Head of caudate nucleus (tissue), 42 donors: ENCODE data around the gene ZBTB37.
"Not testable (repeated sequence)": the region's sequence is repeated elsewhere in the genome, so short reads cannot be mapped to it uniquely, and the experiment has no call there.

Experiments used
- DNase-seq, 42 donors: peaks; one replicate each; pipeline versions ENCODE4 v3.0.0 to v3.0.0-alpha.2; 2020 to 2021; ENCODE audit warnings: mixed read lengths in 7 of 42
- intact Hi-C: fragments of 100-400 bp; cut with DNase I; formaldehyde crosslinking; loops from one replicate; pipeline ENCODE4 v1.15.0; 2022

ZBTB37 gene

DNA sequence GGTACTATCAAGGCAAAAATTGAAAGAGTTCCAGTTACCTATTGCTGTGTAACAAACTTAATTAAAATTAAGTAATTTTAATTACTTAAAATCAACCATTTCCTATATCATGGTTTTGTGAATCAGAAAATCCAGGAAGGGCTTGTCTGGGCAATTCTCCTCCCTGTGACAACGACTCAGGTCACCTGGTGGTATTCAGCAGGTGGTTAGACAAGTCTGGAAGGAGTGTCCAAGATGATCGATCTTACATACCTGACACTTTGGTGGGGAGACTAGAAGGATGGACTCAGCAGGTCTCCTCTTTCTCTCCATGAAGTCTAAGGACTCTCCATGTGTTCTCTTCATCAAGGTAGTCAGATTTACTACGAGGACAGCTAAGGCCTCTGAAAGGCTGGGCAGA is 26.0 kb downstream of the ZBTB37 start:
- intact Hi-C loops, result no loop called here
- DNase-seq, result no peak

DNA sequence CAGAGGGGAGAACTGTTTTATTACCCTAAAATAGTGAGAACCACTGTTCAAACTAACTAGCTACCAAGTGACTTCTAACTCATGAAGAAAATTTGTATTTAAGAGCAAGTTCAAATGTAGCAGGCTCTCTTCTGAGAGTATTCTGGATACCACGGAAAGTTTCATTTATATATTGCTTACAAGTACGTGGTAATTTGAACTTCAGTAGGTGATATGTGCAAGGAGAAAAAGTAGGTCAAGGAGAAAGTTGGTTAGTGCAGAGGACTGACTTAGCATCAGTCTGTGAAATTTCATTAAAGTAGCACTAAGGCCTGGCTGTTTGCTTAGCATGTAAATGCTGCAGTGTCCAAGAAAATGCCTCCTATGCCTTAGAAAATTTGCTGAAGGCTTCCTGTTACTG is 32.2 kb downstream of the ZBTB37 start:
- intact Hi-C loops, result no loop called here
- no peak for DNase-seq

DNA sequence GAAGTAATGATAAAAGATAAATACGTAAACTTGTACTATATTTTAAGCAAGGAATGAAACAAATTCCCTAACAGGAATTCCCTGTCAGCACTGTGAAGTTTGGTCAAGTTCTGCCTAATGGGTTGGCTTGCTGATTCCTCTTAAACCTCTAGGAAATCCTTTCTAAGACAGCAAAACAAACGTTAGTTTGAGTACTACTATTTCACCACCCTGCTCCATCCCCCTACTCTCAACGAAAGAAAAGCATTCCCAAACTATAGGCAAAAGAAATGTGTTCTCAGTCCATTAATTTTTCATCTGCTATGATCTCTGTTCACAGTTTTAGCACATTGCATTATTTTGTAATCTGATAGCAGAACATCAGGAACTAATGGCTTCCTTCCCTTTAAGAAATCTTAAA is 32.8 kb downstream of the ZBTB37 start:
- DNase-seq, result no peak
- intact Hi-C loops, result no loop called here

DNA sequence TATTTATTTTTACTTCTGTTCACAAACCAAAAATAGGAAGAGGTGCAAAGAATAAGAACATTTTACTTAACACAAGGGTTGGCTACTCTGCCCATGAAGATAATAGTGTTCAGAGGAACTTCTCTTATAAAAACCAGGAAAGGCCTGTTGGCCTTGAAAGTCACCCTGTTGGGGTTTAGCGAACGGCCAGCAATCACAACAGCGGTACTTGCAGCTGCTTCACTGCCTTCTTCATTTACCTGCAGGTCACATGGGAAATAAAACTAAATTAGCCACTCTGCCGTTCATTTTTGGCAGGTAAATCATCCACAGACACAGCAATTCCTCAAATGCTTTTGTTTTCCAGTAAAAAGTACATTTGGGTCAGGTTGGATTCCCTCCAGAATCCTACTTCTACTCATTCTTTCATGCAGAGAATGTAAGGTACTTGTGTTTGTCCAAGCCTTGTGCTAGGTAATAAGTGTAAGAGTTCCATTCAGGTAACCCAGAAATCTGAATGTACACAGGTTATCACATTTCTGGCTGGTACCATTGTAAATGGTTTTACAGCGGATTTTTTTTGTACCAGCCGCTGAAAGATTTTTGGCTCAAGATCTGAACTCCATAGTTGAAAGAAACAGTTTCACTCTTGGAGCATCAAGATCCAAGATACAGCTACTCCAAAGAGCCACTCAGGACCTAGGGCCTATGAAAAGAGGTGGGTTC is 35.8 kb downstream of the ZBTB37 start:
- DNase-seq, result no peak
- intact Hi-C loops, result no loop called here

DNA sequence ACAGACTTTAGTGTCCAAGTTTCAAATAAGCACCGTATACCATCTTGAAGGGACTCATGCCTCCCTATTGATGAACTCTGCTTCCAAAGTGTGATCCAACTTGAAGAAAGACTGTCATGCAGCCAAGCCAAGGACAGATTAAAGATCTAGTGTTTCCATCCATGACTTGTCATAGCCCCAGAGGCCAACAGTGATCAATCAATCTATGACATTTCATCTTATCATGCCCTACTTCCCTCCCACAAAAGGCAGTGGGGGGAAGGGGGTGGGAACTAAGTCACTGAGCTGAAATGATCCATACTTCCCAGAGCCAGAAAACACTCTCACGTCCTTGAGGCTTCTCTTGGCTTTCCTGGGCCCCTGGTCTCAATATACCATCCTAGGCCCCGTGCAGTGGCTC is 44.9 kb downstream of the ZBTB37 start:
- intact Hi-C loops, result no loop called here
- no peak for DNase-seq

DNA sequence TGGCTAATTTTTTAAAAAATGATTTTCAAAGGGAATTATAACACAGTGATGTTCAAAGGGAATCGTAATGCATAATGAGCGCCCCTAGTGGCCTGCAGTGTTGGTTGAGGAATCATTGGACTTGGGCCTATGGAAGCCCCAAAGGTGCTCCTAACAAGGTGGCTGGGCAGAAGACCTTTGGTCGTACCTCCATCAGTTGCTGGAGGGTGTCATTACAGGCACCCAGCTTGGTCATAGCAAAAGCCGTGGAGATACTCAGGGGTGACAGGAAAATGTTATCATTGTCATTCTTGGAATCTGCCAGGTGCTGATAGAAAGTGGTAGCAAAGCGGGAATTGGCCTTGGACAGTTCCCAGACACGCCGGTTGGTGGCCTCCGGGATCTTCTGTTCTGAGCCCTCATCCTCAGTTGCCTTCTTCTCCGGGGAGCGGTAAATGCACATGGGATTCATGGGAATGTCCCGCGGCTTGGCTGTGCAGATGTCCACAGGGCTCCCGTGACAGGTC is 46.2 kb downstream of the ZBTB37 start:
- intact Hi-C loops, result no loop called here
- DNase-seq, result no peak

DNA sequence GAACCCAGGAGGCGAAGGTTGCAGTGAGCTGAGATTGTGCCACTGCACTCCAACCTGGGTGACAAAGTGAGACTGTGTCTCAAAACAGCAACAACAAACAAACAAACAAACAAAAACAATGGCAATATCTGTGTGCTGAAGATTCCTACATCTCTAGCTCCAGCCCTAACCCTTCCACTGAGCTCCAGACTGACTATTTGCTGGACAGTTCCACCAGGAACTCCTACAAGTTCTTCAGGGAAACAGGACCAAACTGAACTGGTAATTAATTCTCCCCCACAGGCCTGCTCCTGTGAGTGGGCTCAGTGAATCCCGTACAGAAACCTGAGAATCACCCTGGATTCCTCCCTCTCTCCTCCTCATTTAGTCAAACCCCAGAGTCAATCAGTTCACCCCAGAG is 47.4 kb downstream of the ZBTB37 start:
- DNase-seq, result no peak
- intact Hi-C loops, result no loop called here

DNA sequence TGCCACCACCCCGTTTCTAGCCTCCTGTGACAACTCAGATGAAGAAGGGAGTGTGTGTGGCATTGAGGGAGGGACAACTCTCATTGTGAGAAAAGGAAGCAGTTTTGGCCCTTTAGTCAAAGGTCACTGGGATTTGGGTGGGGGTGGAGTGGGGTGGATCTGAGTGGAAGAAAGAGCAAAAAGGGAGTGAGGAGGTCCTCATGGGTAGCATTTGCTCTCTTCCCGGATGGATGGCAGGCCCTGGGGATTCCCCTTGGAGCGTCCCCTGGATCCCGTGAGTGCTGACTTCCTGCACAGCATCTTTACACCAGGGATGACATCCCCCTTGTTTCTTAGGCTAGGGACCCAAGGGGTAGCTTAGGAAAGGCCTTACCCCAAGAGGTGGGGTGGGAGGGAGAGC is 48.5 kb downstream of the ZBTB37 start:
- intact Hi-C loops, result no loop called here
- no peak for DNase-seq

DNA sequence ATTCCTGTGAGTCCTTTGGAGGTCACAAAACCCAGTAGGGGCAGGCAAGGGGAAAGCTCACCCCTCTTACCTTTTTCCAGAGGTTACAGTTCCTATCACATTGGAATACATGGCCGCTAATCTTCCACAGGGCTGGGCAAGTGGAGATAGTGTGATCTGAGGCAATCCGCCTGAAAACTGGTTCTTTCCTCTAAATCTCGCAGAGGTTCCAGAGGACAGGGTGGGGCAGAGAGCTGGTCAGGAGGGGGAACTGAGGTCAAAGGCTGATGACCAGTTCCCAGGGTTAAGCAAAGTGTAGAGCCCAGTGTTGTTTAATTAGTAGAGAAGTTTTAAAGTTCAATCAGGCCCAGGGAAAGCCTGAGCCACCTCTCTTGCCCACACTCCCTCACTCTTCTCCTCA is 49.0 kb downstream of the ZBTB37 start, which contains the start of gene SERPINC1:
Gene SERPINC1 (minus strand): TSS at position 179 of the 400 bp plus-strand sequence. CDS start 68 bp downstream, at position 111.
- intact Hi-C loops, result no loop called here
- DNase-seq, result no peak

DNA sequence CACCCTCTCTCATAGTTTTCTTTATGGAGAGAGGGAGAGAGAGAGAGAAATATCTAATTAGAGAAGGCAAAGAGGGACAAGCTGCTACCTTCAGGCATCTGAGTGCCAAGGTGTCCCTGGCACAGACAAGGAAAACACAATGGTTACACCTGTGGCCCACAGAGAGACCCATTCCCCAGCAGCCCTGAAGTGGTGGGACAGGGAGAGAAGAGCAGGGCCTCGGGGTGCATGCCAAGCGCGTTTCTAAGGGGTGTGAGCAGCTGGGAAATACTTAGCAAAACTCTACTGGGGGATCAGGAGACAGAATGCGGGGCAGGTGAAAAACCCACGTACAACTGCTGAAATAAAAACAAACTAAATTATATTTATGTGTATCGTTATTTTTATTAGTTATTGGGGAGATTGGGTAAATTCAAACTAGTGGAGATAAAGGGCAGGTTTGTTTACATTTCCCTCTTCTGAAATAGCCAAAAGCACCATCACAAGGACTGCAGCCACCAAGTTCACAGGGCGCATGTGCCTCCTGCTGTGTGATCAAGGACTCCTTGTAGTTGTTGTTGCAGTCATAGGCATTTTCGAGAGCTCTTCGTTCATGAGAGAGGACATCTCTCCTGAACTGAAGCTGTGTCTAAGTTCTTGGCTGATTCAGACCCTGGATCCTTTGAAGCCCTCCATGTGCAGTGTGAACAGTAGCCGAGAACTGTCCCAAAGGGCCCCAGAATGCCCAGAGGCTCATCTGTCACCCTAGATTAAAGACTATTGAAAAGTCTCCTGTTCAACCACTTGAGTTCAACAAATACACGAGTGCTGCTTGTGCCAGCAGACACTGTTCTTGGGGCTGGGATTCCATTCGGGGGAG is 49.7 kb downstream of the ZBTB37 start:
- intact Hi-C loops, result no loop called here
- DNase-seq, result no peak

DNA sequence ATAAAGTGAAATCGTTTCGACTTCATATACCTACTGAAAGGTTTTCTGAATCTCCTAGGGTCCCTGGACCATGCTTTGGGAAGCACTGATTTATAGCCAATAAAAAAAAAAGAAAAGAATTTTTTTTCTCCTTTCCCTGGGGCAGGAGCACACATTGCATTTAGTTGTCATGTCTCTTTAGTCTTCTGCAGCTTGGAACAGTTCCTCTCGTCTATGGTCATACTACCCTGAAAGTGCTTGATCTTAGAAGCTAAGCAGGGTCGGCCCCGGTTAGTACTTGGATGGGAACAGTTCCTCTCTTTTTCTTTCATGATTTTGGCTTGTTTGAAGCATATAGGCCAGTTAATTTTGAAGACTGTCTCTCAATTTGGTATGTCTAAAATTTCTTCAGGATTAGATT is 52.7 kb downstream of the ZBTB37 start:
- intact Hi-C loops, result no loop called here
- no peak for DNase-seq

DNA sequence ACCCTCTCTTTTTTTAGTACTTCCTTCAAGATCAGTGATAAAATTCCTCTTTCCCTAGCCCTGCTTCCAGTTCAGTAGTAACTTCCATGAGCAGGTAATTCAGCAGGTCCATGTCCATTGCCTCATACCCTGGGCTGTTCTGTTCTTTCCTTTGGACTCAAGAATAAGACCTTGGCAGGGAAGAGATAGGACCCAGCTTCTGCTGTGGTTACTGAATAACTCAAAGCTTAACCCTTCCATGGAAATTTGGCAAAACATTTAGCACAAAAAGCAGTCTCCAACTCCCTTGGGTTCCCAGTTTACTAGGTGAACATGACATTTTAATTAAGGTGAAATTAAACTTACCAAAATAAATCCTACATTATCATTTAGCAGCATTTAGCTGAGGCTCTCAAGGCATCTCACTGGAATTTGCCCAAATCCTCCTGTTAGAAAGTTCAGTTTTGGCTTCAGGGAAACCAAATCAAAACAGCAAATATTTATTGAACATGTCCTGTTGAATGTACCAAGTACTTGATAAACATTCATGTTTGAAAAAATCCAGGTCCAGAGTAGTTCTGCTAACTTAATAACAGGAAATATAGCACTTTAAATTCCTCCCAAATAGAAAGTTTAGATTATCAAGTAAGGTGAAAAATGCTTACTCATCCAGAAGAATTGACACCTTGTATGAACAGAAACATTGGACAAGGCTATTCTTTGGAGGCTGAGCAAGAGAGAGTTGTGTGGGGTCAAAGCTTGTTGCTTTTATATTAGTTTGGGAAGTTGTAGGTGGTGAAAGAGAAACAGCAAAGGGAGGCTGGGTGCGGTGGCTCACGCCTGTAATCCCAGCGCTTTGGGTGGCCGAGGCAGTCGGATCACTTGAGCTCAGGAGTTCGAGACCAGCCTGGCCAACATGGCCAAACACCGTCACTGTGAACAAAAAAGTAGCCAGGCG is 57.4 kb downstream of the ZBTB37 start:
- intact Hi-C loops, result no loop called here
- DNase-seq, result no peak

DNA sequence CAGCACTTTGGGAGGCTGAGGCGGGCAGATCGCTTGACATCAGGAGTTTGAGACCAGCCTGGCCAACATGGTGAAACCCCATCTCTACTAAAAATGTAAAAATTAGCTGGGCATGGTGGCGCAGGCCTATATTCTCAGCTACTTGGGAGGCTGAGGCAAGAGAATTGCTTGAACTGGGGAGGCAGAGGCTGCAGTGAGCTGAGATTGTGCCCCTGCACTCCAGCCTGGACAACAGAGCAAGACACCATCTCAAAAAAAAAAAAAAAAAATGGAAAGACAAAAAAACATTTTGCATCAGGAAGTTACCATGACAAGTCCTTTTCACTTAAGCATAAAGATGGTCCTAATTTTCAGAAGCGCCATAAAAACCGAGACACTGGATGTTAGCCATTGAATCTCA is 62.4 kb downstream of the ZBTB37 start:
- intact Hi-C loops, DNase-seq: not testable (repeated sequence)

DNA sequence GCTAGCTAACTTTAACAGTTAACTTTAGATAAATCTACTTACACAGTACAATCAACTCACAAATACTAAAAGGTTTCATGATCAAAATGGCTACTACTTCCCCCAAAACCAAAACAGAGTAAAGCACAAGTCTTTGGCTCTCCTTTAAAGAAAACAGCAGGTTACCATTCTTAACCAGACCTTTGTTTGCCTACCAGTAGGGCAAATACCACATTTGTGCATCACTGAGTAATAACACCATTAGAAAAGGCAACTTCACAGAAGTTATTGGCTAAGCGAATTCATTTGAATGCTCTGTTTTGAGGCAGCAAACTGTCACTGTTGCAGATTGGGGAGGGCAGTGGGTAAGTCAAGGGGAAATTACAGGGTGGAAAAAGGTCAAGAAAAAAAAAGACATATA is 66.3 kb downstream of the ZBTB37 start:
- intact Hi-C loops, result no loop called here
- DNase-seq, result no peak

DNA sequence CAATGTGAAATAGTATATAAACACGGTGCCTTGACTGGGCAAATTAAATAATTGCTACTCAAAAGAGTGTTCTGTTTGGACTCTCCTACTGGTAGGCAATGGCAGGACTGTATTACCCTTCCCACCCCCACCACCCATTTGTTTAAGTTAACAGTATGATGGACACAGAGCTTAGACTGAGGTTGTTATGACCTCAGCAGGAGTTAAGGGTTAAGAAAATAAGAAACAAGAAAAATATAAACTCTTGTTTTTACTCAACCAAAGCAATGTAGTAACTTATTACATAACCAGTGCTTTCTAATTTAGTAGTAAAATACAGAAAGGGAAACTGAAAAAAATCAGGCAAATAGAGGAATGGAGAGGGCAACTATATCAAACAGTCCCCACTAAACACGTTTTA is 68.9 kb downstream of the ZBTB37 start:
- intact Hi-C loops, result no loop called here
- no peak for DNase-seq

DNA sequence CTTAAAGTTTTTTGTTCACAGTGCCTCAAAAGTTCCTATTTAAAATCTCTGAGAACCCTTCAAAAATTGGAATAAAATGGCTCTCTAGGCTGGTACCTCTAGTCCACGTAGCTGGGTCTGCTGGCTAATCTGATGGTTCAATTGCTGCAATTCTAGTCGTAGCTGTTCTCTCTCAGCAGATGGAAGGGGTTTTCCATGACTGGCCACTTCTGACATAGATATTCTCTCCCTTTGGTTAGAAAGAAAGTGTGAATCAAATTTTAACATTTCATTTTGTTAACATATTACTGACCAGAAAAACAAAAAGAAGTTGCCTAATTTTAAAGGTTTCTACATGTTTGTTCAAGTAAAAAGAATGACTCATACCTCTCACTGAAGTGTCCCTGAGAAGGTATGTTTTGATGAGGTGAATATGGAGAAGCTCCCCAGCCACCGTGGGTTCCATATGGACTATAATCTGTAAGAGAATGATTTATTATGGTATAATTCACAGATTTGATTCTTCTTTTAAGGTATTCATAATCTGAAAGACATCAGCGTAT is 78.3 kb downstream of the ZBTB37 start:
- intact Hi-C loops, result no loop called here
- no peak for DNase-seq

DNA sequence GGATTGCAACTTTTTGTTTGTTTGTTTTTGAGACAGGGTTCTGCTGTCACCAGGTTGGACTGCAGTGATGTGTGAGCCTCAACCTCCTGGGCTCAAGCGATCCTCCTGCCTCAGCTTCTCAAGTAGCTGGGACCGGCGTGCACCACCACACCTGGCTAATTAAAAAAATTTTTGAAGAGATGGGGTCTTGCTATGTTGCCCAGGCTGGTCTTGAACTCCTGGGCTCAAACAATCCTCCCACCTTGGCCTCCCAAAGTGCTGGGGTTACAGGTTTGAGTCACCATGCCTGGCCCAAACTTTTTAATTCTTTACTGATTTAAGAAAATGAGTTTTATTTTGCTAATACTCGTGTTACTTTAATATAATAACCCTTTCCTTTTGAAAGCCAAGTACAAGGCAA is 80.4 kb downstream of the ZBTB37 start:
- DNase-seq, result no peak
- intact Hi-C loops, result no loop called here
